B cell (primary cell): ENCODE measurements around the gene MTCL1.

Experiments
- EZH2 ChIP-seq: IDR thresholded peaks from 2 replicates; pipeline ENCODE4 v1.6.1; 2012; ENCODE audit warnings: borderline replicate concordance, low read depth, mild to moderate bottlenecking, moderate library complexity, low read length; ENCODE audit not compliant: insufficient read depth, poor library complexity, severe bottlenecking
- TF ChIP-seq, protein P1 (sequence below): fragments of 200-600 bp; IDR thresholded peaks from one replicate; pipeline ENCODE4 v1.8.0; 2022; ENCODE audit warnings: antibody characterized with exemption, mild to moderate bottlenecking

DNA sequence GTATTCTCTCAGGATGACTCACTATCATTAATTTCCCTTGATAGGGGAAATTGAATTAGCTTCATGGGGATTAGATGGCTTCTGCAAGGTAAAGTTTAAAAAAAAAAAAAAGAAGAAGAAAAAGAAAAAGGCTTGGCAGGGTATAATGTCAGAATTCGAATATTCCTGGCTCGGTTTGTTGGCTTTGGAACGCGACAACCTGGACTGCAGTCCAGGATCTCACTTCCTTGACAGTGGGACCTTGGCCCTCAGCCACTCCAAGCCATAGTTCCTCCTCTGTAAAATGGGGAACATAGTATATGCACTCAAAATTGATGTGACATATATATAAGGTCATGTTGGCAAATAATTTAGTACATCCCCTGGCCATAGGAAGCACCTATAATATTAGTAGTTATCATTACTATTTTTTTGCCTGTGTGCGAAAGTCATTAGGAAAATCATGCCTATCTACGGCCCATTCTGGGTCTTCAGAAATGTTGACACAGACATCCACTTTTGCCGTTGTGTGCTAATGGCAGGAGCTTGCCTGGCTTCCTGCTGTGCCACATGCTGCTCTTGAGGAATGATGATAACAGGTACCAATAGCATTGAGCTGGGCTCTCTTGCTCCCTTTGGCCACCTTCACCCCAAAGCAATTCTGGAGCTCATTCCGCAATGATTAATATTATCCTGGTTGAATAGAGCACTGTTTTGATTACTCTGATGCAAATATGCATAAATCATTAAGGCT lies 97.9 kb downstream of the MTCL1 start:
- TF ChIP-seq, protein P1, sequence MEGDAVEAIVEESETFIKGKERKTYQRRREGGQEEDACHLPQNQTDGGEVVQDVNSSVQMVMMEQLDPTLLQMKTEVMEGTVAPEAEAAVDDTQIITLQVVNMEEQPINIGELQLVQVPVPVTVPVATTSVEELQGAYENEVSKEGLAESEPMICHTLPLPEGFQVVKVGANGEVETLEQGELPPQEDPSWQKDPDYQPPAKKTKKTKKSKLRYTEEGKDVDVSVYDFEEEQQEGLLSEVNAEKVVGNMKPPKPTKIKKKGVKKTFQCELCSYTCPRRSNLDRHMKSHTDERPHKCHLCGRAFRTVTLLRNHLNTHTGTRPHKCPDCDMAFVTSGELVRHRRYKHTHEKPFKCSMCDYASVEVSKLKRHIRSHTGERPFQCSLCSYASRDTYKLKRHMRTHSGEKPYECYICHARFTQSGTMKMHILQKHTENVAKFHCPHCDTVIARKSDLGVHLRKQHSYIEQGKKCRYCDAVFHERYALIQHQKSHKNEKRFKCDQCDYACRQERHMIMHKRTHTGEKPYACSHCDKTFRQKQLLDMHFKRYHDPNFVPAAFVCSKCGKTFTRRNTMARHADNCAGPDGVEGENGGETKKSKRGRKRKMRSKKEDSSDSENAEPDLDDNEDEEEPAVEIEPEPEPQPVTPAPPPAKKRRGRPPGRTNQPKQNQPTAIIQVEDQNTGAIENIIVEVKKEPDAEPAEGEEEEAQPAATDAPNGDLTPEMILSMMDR: no peak
- no peak for TF ChIP-seq EZH2
